ENCODE measurements around the gene SMC4.
"Not testable (repeated sequence)": the region's sequence is repeated elsewhere in the genome, so short reads cannot be mapped to it uniquely, and the experiment has no call there.

Gene SMC4

GRCh38 chr3:160448845-160449635 lies 49.6 kb downstream of the SMC4 start:
- Histone ChIP-seq H3K9me3 (ENCODE audit: control insufficient read depth, low read length) (no peaks in the 10 kb centered on the region), H3K4me2 (ENCODE audit: low read length) (peak overlapping the region; percentile 71), H3K9ac (no peak overlapping the region), H3K36me3 (ENCODE audit: control insufficient read depth, insufficient read depth, low read length) (no peaks in the 10 kb centered on the region), H3K27ac (peak overlapping the region; percentile 56), H3K79me2 (no peaks in the 10 kb centered on the region), H3K4me3 (ENCODE audit: low read depth, low read length) (peak overlapping the region; percentile 56), H3K27me3 (ENCODE audit: control insufficient read depth, insufficient read depth, low read length) (no peaks in the 10 kb centered on the region), H2AFZ (peak overlapping the region; percentile 95), H3K4me1 (peaks cover 2% of the 10 kb centered on the region)
- no peak for TF ChIP-seq CTCF (IDR thresholded peaks at IDR 0.05)

- peak within 1 kb of the TSS; percentile 71 for H3K4me2 ChIP-seq (ENCODE audit: low read length)
- peak within 1 kb of the TSS; percentile 95 for H2AFZ ChIP-seq
- peak within 1 kb of the TSS; percentile 56 for H3K4me3 ChIP-seq (ENCODE audit: low read depth, low read length)
- H3K9me3 ChIP-seq (ENCODE audit: control insufficient read depth, low read length): no peaks in the 10 kb centered on the region
- H3K36me3 ChIP-seq (ENCODE audit: control insufficient read depth, insufficient read depth, low read length): no peaks in the 10 kb centered on the region
- H3K79me2 ChIP-seq: no peaks in the 10 kb centered on the region
- no peak for TF ChIP-seq CTCF (IDR thresholded peaks at IDR 0.05)
- no peaks in the 10 kb centered on the region for H3K27me3 ChIP-seq (ENCODE audit: control insufficient read depth, insufficient read depth, low read length)
- no peak within 1 kb of the TSS for H3K9ac ChIP-seq
- peak within 1 kb of the TSS; percentile 56 for H3K27ac ChIP-seq
- H3K4me1 ChIP-seq: peaks cover 2% of the 10 kb centered on the region
These were observed 50.5 kb downstream of the SMC4 start, which contains the start of gene TRIM59 for GRCh38 chr3:160449636-160450598. TSS of gene TRIM59 (minus strand) at chr3:160449786. CDS start at chr3:160439183, 10,603 bp downstream.

- Histone ChIP-seq H3K4me2 (ENCODE audit: low read length) (no peak overlapping the region), H3K36me3 (ENCODE audit: control insufficient read depth, insufficient read depth, low read length) (no peaks in the 10 kb centered on the region), H3K4me3 (ENCODE audit: low read depth, low read length) (no peak overlapping the region), H3K79me2 (no peaks in the 10 kb centered on the region), H3K27ac (no peak overlapping the region), H3K27me3 (ENCODE audit: control insufficient read depth, insufficient read depth, low read length) (no peaks in the 10 kb centered on the region), H3K4me1 (peaks cover 2% of the 10 kb centered on the region), H2AFZ (no peak overlapping the region), H3K9ac (no peak overlapping the region), H3K9me3 (ENCODE audit: control insufficient read depth, low read length) (no peaks in the 10 kb centered on the region)
- TF ChIP-seq CTCF (IDR thresholded peaks at IDR 0.05): no peak
These were observed 51.4 kb downstream of the SMC4 start for GRCh38 chr3:160450846-160451245.

- no peaks in the 10 kb centered on the region for H3K27me3 ChIP-seq (ENCODE audit: control insufficient read depth, insufficient read depth, low read length)
- no peaks in the 10 kb centered on the region for H3K9me3 ChIP-seq (ENCODE audit: control insufficient read depth, low read length)
- no peak overlapping the region for H3K9ac ChIP-seq
- H2AFZ ChIP-seq: no peak overlapping the region
- H3K27ac ChIP-seq: no peak overlapping the region
- no peaks in the 10 kb centered on the region for H3K36me3 ChIP-seq (ENCODE audit: control insufficient read depth, insufficient read depth, low read length)
- H3K4me3 ChIP-seq (ENCODE audit: low read depth, low read length): no peak overlapping the region
- H3K4me2 ChIP-seq (ENCODE audit: low read length): no peak overlapping the region
- TF ChIP-seq CTCF (IDR thresholded peaks at IDR 0.05): no peak
- H3K4me1 ChIP-seq: peaks cover 2% of the 10 kb centered on the region
- H3K79me2 ChIP-seq: no peaks in the 10 kb centered on the region
These were observed 52.2 kb downstream of the SMC4 start for GRCh38 chr3:160451602-160452001.

GRCh38 chr3:160452251-160452650 lies 52.8 kb downstream of the SMC4 start:
- not testable (repeated sequence) for H3K27ac ChIP-seq; H3K4me2 ChIP-seq (ENCODE audit: low read length); H3K4me1 ChIP-seq; H2AFZ ChIP-seq; H3K4me3 ChIP-seq (ENCODE audit: low read depth, low read length); H3K9me3 ChIP-seq (ENCODE audit: control insufficient read depth, low read length); H3K9ac ChIP-seq; H3K79me2 ChIP-seq; H3K27me3 ChIP-seq (ENCODE audit: control insufficient read depth, insufficient read depth, low read length); H3K36me3 ChIP-seq (ENCODE audit: control insufficient read depth, insufficient read depth, low read length)

Data from parathyroid adenoma (tissue), 2 donors.